DMS 273 (cell line): ENCODE data around the gene ROS1.
"Not testable (repeated sequence)": the region's sequence is repeated elsewhere in the genome, so short reads cannot be mapped to it uniquely, and the experiment has no call there.

Source experiments
- DNase-seq: peaks from one replicate; lab custom pipeline; 2025; ENCODE audit not compliant: unreplicated experiment; lab: John Stamatoyannopoulos, UW

The ROS1 gene

DNA sequence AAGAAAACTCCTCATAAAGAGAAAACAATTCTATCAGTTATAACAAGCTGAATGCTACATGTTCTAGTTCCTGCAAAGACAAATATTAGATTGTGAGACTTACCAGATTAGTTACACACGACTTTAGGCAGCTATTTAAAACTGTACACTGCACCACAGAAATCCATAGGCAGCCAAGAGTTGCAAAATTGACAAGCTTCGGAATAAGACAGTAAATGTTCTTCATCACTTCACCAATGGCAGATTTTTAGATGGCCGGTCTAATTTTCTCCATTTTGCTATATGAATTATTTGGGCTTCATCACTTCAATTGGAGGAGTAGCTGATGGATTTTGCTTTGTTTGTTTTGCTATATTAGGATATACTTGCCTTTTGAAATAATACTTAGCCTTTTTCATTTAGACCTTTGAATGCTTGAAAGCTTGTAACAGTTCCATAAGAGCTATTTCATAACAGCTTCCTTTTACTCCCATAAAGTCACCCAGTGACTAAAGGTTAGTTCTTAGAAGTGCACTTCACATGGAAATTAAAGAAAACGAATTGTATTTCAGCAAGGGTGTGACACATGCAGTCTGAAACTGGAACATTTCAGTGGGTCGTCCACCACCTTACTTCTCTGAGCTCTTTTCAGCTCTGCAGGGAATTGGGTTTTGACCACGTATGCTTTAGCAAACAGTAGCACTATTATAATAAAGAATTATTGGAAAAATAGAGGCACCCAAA is at the start of gene ROS1:
Gene ROS1, minus strand, starts transcription at position 512 of the 723 bp plus-strand sequence. Its CDS starts 286 bp downstream, at position 226.
- no peak for DNase-seq

DNA sequence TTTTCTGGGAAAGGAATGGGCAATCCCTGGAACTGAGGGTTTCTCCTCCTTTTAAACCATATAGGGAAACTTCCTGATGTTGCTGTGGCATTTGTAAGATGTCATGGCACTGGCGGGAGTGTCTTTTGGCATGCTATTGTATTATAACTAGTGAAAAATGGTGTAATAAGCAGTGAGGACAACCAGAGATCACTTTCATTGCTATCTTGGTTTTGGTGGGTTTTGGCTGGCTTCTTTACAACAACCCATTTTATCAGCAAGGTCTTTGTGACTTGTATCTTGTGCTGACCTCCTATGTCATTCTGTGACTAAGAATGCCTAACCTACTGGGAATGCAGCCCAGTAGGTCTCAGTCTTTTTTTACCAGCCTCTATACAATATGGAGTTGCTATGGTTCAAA is 47.7 kb upstream of the ROS1 start:
- DNase-seq, result no peak

DNA sequence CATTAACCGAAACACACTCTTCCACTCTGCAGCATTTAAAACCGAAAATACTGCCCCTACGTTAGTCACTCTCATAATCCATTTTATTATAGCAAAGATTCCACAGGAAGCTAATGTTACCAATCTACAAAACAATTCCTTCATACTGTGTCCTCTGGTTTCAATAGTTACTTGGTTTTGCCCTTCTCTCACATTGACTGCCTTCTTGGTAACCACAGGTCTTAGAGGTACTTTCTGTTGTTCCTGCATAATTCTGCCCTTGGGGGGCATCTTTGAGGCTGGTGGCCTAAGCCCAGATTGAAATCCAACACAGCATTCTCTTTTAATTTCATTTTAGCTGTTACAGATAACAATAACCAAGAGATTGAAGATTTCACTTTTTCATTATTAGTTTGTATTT is 46.9 kb upstream of the ROS1 start:
- DNase-seq, result no peak

DNA sequence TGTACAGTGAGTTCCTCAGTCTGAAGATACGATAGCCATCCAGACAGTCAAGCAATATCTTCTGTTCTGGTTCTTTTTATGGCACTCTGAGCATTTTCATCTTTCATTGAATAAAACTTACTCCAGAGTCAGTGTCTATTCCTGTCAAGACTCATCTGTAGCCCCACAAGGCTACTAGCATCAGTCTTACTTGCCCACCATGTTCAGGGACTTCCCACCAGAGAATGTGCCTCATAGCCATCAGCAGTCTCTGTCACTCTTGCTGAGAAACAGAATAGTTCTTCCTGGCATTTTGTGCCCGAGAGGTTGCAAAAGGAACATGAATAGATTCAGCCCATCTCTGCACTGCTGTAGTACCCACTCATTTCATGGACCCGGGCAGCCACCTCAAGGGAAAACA is 44.0 kb upstream of the ROS1 start:
- DNase-seq, result no peak

DNA sequence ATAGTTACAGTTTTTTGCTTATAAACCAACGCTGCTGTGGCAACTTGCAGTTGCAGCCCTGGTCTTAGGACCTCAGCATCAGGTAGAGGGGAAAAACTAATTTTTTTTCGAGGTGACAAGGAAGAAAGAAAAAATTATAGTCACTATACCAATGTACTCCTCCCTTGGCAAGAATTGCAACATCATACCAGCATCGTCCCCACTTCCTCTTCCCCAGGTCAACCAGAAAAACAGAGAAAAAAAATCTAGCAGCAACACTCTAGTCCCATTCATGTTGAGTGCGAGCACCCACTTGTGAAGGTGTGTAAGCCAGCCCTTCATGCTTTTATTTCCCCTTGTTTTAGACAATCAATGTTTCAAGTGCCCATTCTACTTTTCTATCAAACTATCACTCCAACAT is 43.6 kb upstream of the ROS1 start:
- DNase-seq, result no peak

DNA sequence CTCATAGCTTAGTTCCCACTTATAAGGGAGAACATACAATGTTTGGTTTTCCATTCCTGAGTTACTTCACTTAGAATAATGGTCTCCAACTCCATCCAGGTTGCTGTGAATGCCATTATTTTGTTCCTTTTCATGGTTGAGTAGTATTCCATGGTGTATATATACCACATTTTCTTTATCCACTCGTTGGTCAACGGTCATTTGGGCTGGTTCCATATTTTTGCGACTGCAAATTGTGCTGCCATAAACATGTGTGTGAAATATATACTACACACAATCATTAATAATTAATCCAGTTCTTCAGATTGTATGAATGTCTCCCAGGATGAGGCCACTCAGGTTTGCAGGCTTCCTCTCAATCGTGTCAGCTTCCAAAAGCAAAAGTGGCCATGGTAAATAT is 42.8 kb upstream of the ROS1 start:
- DNase-seq, result not testable (repeated sequence)

DNA sequence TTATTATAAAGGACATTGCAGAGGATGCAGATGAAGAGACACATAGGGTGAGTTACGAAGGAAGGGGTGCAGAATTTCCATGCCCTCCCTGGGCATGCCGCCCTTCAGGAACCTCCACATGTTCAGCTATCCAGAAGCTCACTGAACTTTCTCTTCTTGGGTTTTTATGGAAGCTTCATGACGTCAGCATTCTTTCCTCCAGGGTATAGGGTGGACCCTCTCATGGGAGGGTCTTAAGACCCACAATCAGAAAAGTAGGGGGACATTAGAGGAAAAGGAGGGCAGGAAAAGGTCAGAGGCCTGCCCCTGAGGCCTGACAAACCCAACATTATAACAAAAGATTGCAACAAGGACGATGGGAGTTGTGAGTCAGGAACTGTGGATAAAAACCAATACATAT is 42.1 kb upstream of the ROS1 start:
- DNase-seq, result no peak

DNA sequence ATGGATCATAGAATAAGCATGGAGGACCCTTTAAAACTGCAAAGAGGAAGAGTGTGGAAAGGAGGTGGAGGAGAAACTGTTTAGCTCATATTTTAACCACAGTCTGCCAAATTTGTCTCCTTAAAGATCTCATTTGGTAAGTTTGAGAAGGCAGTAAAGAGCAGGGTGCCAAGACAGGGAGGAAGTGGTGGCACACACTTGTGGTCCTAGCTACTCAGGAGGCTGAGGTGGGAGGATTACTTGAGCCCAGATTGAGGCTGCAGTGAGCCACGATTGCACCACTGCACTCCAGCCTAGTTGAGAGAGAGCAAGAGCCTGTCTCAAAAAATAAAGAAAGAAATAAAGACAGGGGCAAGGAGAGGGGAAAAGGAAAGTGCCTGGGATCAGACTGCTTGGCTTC is 39.9 kb upstream of the ROS1 start:
- DNase-seq, result no peak

DNA sequence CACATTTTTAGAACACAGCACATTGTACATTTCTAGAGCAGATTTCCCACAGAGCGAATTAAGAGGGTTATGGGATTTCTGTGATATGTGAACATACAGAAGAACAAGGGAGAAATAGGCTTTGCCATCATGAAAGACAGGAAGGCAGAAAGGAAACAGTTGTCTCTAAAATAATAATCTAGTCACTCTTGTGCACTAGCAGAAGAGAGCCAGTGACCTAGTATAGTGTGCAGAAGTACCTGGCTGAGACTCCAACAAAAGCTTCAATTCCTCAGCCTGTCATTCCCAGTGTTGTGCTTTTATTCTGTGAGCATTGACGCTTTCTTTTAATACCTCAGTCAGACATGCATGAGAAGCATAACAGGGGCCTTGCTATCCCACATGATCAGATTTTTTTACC is 39.0 kb upstream of the ROS1 start:
- DNase-seq, result no peak

DNA sequence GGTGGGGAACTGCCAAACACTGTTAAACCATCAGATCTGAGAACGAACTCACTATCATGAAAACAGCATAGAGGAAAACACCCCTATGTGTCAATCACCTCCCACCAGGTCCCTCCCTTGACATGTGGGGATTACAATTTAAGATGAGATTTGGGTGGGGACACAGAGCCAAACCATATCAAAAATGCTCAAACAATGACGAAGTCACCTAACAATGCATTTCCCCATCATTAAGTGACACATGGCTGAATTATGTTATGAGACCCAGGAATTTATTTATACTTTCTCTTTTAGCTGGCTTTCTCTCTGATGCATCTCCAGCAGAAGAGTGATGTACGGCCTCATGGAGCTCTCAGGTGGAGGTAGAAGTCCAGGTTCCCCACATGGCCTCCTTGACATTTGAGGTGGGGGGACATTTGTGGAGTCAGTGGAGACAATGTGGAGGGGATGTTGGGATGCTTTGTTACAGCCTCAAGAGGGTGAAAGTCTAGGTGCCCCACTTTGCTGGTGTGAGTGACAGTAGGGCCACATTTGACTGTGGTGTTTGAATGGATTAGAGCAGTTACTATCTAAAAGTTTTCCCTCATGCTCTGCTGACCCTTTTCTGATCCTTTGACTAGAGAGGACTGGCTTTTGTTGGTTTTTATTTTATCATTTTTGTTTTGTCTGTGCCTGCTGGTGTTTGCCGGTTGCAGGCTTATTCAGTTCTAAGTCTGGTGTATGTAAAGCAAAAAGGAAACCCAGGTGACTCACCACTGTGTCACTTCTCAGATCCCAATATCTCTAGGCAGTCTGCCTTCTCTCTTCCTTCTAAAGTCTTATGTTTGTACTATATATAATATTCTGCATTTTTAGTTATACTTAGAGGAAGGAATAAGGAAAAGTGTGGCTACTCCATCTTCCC is 38.3 kb upstream of the ROS1 start:
- no peak for DNase-seq

DNA sequence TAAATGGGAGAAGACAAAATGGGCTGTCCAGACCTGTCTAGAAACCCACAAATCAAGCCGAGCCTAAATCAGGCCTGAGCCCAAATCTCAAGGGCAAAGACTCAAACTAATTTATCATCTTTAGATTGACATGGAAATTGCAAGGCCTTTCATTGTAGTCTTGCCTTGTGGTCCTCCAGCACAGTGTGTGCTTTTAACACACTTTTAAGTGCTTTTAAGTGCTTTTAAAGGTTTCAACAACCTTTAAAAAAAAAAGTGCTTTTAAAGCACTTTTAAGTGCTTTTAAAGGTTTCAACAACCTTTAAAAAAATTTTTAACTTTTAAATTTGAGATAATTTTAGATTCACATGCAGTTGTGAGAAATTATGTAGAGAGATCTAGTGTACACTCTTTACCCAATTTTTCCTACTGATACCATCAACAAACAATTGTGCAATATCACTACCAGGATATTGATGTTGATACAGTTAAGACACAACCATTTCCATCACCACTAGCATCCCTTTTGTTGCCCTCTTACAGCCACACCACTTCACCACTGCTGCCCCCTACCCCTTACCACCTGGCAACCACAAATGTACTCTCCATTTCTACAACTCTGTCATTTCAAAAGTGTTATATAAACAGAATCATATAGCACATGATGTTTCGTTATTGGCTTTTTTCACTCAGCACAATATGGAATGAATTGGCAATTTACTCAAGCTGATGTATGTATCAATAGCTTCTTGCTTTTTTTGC is 33.6 kb upstream of the ROS1 start:
- DNase-seq, result no peak

DNA sequence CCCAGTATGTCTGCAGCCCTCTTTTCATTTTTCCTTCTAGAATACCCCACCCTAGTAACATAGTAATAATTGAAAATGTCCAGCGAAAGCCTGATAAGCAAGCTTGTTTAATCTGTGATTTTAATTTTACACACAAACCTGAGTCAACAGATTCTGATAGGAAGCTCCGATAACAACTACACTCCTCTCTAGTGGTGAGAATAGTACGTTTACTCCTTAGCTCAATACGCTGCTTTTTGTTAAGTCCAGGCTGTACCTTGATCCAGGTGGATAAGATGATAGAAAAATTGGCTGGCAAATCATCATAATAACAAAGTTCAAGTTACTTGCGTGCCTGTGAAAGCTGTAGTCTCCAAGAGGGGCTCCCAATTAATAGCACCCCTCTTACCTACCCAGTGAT is 31.3 kb upstream of the ROS1 start:
- DNase-seq, result no peak

DNA sequence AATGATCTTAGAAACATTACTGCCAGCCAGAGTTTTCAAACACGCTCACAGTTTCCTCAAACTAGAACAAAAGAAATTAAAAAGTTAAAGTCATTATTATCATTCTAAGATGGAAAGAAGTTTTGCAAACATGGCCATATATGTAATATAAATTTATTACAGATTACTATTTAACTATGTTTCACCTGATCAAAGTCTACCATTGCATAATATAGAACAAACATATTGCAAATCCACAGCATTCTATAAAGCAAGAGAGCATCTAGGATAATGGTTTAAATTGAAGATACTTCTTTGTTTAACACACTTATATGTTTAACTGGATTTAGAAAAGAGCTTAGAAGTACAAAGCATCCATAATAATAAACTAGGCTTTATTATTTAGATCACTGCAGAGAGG is 30.5 kb upstream of the ROS1 start:
- no peak for DNase-seq

DNA sequence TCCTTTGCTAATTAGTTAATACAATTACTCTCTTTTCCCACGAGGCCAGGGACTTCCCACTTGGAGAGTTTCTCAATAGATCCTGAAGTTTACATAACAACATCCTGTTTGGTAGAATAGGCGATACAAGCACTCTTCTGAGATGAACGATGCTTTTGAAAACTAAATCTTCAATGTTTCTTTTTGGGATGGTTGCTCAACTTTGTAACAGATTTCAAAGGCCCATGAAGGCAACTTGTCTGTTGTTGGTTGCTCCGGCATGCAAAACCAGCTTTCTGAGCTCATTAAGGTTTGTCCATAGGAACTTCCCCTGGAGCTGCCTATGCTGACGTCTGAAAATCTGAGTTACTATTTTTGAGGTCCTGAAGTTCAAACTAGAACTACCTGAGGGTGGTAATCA is 25.9 kb upstream of the ROS1 start:
- no peak for DNase-seq

DNA sequence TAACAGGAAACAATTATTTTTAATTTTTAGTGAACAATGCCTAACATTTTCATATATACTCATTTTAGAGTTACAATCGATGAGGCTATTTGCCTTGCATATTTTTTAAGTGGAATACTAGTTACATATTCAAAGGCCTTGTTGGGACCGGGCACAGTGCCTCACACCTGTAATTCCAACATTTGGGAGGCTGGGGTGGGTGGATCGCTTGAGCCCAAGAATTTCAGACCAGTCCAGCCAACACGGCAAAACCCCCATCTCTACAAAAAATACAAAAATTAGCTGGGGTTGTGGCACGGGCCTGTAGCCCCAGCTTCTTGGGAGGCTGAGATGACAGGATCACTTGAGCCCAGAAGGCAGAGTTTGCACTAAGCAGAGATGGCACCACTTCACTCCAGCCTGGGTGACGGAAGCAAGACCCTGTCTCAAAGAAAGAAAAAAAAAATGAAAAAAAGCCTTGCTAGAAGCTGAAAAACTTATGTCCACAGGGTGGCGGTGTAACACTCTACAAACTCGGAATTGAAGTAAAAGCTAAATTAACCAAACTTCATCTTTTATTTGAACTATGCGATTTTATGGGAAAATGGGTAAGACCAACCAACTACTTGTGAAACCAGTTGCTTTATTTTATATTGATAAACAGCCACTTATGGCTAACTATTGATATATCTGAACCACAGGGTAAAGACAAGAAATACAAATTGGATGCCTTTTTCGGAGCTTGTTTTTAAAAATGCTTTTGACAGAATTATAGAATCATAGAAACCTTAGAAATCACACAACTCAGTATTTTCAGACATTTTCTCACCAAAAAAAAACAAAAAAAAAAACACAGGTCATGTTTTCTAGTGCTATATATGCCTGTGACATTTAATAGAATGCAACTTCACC is 24.1 kb upstream of the ROS1 start:
- peak; percentile 77 for DNase-seq

DNA sequence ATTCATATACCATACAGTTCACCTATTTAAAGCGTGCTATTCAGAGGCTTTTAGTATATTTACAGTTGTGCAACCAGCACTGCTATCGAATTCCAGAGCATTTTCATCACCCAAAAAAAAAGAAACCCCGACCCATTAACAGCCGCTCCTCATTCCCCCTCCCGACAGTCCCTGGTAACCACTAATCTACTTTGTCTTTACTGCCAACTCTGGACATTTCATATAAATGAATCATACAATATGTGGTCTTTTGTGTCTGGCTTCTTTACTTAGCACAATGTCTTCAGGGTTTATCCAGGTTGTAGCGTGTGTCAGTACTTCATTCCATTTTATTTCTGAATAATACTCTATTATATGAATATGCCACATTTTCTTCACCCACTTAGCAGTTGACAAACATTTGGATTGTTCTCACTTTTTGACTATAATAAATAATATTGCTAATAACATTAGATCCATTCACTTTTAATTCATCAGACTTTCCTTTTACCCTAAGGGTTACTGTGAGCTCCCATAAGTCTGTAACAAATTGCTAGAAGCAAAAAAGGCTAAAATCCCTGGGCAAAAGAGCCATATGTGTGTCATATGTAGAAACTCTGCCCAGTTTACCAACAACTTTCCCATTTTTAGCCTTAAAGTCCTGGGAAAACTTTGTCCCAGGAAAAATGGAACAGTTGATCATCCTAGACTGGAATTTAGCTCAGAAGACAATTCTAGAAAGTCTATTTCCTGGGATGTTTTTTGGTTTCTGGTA is 23.2 kb upstream of the ROS1 start:
- no peak for DNase-seq

DNA sequence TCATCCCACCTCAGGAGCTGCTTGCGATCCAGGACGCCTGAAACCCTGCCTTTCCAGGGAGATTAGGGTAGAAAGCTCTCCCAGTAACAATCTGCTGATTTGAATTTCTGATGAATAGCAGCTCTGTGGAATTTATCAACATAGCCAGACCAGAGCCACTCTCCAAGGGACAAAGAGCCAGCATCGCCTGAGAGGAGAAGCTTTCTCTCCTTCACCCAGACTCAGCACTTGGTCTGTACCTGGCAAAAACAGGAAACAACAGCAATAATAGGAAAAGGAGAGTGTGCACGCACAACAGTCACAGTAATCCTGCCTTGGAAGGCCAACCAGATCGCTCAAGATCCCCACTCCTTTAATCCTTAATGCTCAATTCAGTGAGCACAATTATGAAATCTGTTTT is 22.3 kb upstream of the ROS1 start:
- DNase-seq, result no peak

DNA sequence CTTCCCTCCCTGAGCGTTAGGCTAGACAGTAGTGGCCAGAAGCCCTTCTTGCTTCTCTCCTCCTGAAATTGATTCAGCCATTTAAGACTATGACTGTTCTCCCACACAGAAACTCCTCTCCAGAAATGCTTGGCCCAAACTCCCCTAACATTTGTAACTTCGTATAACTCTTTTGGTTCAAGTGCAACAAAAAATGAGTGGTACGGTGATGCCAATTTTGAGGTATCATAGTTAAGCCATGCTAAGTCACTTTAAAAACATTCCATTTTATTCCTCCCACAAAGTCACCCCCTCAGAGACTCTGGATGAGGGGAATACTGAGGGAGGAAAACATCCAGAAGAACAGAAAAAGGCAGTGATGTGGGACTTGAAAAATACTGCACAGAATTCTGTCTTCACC is 21.1 kb upstream of the ROS1 start:
- DNase-seq, result no peak

DNA sequence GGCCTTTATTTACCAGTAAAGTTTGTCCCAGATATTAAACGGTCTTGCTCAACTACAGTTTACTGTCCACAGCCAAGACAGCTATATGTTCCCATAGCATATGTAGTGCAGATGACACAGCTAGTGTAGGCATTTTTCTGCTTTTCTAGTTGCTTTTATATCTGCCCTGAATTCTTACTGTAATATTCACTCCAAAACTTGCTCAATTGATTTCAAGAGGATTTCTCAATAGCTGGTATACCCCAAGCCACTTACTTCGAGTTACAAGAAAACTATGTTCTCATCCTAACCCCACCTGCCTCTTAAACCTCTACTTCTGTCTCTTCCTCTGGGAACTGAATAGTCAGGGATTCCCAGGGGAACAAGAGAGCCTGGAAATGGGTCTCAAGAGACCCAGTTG is 18.9 kb upstream of the ROS1 start:
- DNase-seq, result no peak

DNA sequence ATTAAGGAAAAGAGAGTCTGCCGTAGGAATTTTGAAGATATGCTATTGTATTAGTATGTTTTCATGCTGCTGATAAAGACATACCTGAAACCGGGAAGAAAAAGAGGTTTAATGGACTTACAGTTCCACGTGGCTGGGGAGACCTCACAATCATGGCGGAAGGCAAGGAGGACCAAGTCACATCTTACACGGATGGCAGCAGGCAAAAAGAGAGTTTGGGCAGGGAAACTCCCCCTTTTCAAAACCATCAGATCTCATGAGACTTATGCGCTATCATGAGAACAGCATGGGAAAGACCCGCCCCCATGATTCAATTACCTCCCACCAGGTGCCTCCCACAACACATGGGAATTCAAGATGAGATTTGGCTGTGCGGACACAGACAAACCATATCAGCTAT is 16.6 kb upstream of the ROS1 start:
- DNase-seq, result not testable (repeated sequence)
